Omental fat pad (tissue), 4 donors: ENCODE results near the gene ERBB4. TPM values are rescaled to one million over a fixed set of nuclear protein-coding genes. Genes with fewer than 3 reads are reported as not detected.
"Not testable (repeated sequence)": the region's sequence is repeated elsewhere in the genome, so short reads cannot be mapped to it uniquely, and the experiment has no call there.

Source experiments
- ATAC-seq: fragments of 150-250 bp; one replicate; pipeline ENCODE4 v1.9.1; 2016; ENCODE audit warnings: mild to moderate bottlenecking, moderate library complexity; ENCODE audit not compliant: low FRiP score
- DNase-seq: peaks from one replicate; pipeline ENCODE4 v3.0.0-alpha.2; 2019; ENCODE audit warnings: low spot score
- total RNA-seq, 4 donors: library from RNA; depleted of rRNA; stranded (reverse); fragments of >200 nt; gene quantifications; one replicate each; pipeline ENCODE4 v1.1.0, GENCODE V29; 2016
- TF ChIP-seq, protein P1 (sequence below), 3 donors: fragments of 450-650 bp; IDR thresholded peaks; one replicate each; pipeline ENCODE4 v1.5.1; 2016 to 2017; ENCODE audit warnings: antibody characterized with exemption in 3 of 3, mild to moderate bottlenecking in 3 of 3, moderate library complexity in 2 of 3

The ERBB4 gene
- total RNA-seq, 4 donors from 2014 or later = 0.16 to 7.7 (median 2.1) TPM

DNA sequence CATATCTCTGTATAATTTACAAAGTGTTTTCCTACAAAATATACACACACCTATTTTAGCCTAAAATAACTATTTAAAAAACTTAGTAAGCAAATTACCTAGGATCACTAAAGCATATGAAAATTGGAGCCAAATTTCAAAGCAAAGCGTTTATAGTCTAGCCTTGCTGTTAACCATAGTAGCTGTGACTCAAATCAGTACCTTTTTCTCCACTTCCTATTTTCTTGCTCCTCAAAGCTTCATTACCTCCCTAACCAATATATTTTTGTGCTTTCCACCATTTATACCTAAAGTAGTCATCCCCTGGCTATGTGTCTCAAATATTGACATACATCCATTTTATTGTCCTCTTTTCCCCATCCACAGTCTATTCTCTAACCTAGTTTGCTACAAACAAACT is 73.1 kb downstream of the ERBB4 start:
- ATAC-seq = no peak
- DNase-seq = no peak
- TF ChIP-seq, protein P1, sequence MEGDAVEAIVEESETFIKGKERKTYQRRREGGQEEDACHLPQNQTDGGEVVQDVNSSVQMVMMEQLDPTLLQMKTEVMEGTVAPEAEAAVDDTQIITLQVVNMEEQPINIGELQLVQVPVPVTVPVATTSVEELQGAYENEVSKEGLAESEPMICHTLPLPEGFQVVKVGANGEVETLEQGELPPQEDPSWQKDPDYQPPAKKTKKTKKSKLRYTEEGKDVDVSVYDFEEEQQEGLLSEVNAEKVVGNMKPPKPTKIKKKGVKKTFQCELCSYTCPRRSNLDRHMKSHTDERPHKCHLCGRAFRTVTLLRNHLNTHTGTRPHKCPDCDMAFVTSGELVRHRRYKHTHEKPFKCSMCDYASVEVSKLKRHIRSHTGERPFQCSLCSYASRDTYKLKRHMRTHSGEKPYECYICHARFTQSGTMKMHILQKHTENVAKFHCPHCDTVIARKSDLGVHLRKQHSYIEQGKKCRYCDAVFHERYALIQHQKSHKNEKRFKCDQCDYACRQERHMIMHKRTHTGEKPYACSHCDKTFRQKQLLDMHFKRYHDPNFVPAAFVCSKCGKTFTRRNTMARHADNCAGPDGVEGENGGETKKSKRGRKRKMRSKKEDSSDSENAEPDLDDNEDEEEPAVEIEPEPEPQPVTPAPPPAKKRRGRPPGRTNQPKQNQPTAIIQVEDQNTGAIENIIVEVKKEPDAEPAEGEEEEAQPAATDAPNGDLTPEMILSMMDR (IDR thresholded peaks at IDR 0.05) = no peak

DNA sequence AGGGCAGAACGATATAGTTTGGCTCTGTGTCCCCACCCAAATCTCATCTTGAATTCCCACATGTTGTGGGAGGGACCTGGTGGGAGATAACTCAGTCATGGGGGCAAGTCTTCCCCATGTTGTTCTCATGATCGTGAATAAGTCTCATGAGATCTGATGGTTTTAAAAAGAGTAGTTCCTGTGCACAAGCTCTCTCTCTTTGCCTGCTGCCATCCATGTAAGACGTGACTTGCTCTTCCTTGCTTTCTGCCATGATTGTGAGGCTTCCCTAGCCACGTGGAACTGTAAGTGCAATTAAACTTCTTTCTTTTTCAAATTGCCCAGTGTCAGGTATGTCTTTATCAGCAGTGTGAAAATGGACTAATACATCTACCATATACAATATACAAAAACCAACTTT is 76.9 kb downstream of the ERBB4 start:
- not testable (repeated sequence) for DNase-seq, ATAC-seq

DNA sequence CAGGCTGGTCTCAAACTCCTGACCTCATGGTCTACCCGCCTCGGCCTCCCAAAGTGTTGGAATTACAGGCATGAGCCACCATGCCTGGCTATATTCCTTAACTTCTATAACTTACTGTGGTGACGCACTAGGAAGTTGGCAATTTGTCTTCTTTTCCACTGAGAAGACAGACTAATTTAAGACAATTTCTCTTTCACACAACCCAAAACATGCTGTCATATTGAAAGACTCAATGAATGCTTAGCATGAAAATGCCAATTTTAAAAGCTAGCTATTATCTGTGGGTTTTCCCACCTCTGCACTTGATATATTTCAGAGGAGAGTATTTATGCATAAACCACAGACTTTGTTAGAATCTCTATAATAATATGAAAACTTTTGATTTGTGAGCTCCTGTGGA is 84.5 kb downstream of the ERBB4 start:
- ATAC-seq = no peak
- TF ChIP-seq, protein P1 (IDR thresholded peaks at IDR 0.05) = no peak
- DNase-seq = no peak

DNA sequence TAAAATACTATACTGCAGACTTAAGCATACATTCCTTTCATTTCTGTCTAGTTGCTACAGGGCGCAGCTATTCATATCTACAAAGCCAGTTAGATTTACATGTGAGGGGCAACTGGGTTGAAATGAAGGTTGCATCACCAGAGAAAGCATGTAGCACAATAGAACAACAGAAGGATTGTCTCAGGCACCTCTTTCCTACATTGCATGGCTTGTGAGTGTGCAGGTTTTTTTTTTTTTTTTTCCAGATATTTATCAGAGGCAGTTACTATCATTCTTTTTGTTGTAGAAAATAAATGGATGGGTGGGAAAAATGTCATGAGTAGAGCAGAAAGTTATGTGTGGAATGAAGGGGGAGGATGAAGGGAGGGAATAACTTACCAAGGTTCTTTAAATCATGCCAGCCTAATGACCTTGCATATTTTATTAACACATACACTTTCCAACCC is 86.8 kb downstream of the ERBB4 start:
- DNase-seq (no peak), ATAC-seq (peak; percentile 64)
- TF ChIP-seq, protein P1 (IDR thresholded peaks at IDR 0.05) = no peak

DNA sequence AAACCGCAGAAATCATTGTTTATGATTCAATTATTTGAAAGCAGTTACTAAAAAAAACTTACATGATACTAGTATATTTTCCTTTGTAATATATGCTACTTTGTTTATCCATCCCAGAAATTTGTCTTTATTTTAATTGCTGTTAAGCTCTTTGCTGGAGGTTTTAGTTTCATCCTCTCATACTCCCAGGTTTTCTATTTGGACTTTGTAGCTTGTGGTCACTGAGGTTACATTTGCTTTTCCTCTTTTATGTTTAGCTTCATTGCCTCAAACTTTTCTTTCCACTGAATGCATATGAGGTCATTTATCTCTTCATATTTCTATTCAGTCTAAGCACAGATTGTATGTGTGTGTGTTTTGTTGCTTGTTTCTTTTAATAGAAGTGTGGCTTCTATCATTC is 89.9 kb downstream of the ERBB4 start:
- no peak for ATAC-seq
- no peak for DNase-seq
- TF ChIP-seq, protein P1 (IDR thresholded peaks at IDR 0.05) = no peak

DNA sequence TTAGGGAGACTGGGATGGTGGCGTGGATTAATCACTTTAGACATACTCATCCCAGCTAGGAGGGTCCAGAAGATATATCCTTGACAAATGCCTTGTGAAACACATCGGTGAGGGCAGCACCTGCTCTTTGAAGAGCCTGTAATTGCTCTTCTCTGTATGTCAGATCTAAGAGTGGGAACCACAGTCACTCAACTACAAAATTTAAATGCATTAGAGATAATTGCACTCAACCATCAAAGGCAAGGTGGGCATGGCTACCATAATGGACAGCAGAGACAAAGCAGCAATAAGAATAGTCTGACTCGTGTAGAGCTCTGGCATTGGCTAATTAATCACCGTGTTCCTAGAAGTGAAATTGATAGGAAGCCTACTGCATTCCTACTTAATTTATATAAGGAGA is 96.8 kb downstream of the ERBB4 start:
- TF ChIP-seq, protein P1 (IDR thresholded peaks at IDR 0.05) = no peak

DNA sequence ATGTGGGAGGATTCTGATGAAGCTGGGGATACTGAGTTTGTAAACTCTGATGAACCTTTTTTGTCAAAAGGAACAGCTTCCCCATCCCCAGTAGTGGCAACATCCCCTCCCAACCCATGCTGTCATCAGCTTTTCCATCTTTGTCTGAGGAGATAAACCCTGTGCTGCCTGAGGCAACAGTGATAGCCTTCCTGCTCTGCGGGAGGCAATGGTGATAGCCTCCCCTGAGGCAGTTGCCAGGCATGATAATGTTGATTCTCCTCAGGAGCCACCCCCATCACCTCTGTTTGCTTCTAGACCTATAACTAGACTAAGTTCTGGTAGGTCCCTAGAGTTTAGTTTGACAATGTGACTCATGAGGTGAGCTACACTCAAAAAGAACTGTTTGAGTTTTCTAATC is 97.5 kb downstream of the ERBB4 start:
- no peak for ATAC-seq
- TF ChIP-seq, protein P1 (IDR thresholded peaks at IDR 0.05) = no peak
- DNase-seq = no peak

More for the DNA sequence above, 96.8 kb downstream of the ERBB4 start:
- ATAC-seq = no peak
- no peak for DNase-seq
